CD4-positive, alpha-beta memory T cell (primary cell): Measurements from ENCODE around the gene SPAG9. TPM values are rescaled to one million over a fixed set of nuclear protein-coding genes. Genes with fewer than 3 reads are reported as not detected.

Experiments used
- CTCF ChIA-PET: fragments of 350-600 bp; sonication (Branson Sonifier 250); formaldehyde crosslinking; loops from one replicate; lab custom pipeline; 2021; ENCODE audit warnings: inconsistent platforms; ENCODE audit not compliant: partially characterized antibody; lab: Charles Lee
- POLR2A ChIA-PET: fragments of 350-600 bp; sonication (Branson Sonifier 250); formaldehyde crosslinking; loops from one replicate; lab custom pipeline; 2021; ENCODE audit not compliant: partially characterized antibody; lab: Charles Lee
- DNase-seq, 5 donors: peaks; one replicate each; pipeline versions ENCODE4 v3.0.0 to v3.0.0-alpha.2; 2020 to 2022; ENCODE audit warnings: mixed read lengths in 1 of 5
- H3K27ac ChIP-seq: one replicate; pipeline ENCODE4 v1.7.0; 2013; ENCODE audit warnings: low read depth, low read length
- H3K27me3 ChIP-seq: 2 replicates; pipeline ENCODE4 v1.7.0; 2013; ENCODE audit warnings: mild to moderate bottlenecking, low read length, moderate library complexity; ENCODE audit not compliant: insufficient read depth
- H3K36me3 ChIP-seq: 2 replicates; pipeline ENCODE4 v1.7.0; 2013; ENCODE audit warnings: mild to moderate bottlenecking, low read length, moderate library complexity; ENCODE audit not compliant: insufficient read depth
- H3K4me1 ChIP-seq: 2 replicates; pipeline ENCODE4 v1.7.0; 2013; ENCODE audit warnings: mild to moderate bottlenecking, low read length, moderate library complexity; ENCODE audit not compliant: insufficient read depth
- H3K4me3 ChIP-seq, 2 donors: one replicate each; pipeline ENCODE4 v1.7.0; 2013; ENCODE audit warnings: low read length in 2 of 2, mild to moderate bottlenecking in 1 of 2
- H3K9me3 ChIP-seq, 2 donors: one replicate each; pipeline ENCODE4 v1.7.0; 2013; ENCODE audit warnings: low read length in 2 of 2, control low read depth in 1 of 2; ENCODE audit not compliant: control insufficient read depth in 1 of 2
- H3K27ac Mint-ChIP-seq, 7 donors: one replicate each; pipeline ENCODE4 v1.8.0; 2020 to 2021; ENCODE audit warnings: mixed read lengths in 7 of 7, mild to moderate bottlenecking in 6 of 7, inconsistent platforms in 3 of 7, moderate library complexity in 3 of 7
- H3K27me3 Mint-ChIP-seq, 2 donors: one replicate each; pipeline ENCODE4 v1.8.0; 2020 to 2021; ENCODE audit warnings: mixed read lengths in 2 of 2
- H3K36me3 Mint-ChIP-seq, 2 donors: one replicate each; pipeline ENCODE4 v1.8.0; 2020 to 2021; ENCODE audit warnings: mixed read lengths in 2 of 2, inconsistent platforms in 1 of 2, mild to moderate bottlenecking in 1 of 2
- H3K4me1 Mint-ChIP-seq, 4 donors: one replicate each; pipeline ENCODE4 v1.8.0; 2020 to 2021; ENCODE audit warnings: mixed read lengths in 4 of 4, mild to moderate bottlenecking in 1 of 4
- H3K4me3 Mint-ChIP-seq, 8 donors: one replicate each; pipeline ENCODE4 v1.8.0; 2020 to 2021; ENCODE audit warnings: mixed read lengths in 8 of 8, mild to moderate bottlenecking in 7 of 8, moderate library complexity in 6 of 8, inconsistent platforms in 3 of 8
- H3K9me3 Mint-ChIP-seq, 8 donors: one replicate each; pipeline ENCODE4 v1.8.0; 2020 to 2021; ENCODE audit warnings: mixed read lengths in 8 of 8, mild to moderate bottlenecking in 5 of 8, inconsistent platforms in 3 of 8, moderate library complexity in 1 of 8
- intact Hi-C: fragments of 100-400 bp; cut with micrococcal nuclease; formaldehyde crosslinking; loops from one replicate; pipeline ENCODE4 v1.15.1; 2023
- polyA plus RNA-seq, 2 donors: library from polyadenylated mRNA; unstranded; fragments of 300-500 nt; fragmentation: Illumina TruSeq; gene quantifications; one replicate each; pipeline ENCODE4 v1.2.3, GENCODE V29; 2021
- total RNA-seq, 2 experiments: library from RNA; stranded (reverse); gene quantifications; one replicate each; pipeline ENCODE4 v1.2.3, GENCODE V29; 2021

SPAG9 gene
- total and polyA plus RNA-seq, 4 experiments from 2014 or later, result 3.2 to 62.3 (median 36.0) TPM

DNA sequence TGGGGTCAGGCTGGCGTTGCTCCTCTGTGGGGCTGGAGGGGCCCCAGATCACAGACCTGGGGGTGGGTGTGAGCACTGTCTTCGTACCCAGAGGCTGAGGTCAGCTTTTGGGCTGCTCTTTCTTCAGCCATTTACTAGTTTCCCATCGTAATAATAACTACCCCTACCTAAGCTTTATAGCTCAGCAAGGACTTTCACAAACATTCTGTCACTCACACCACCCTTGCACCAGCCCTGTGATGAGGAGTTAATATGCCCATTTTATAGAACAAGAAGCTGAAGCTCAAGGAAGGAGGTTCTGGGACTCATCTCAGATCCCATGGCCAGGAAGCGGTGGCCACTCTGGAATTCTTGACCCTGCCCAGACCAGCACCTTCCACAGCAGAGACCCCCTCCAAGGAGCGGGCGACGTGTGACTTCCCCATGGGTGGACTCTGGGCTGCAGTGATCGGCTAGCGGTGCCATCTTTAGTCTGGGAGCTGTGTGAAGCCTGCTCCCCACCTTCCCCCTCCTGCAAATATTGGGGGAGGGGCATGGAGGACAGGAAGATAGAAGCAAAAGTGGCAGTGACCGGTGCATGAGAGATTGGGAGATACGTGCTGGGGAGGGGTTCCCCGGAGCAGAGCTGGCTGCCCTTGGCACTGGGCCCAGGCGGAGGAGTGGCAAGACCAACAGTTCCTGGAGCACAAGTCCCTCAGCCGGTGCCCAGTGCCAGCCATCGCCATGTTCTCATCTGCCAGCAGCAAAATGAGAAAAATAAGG lies 172.7 kb downstream of the SPAG9 start:
- no peaks in the 10 kb centered on the region for H3K27me3 Mint-ChIP-seq
- POLR2A ChIA-PET, result interaction anchor here (0.9 to 18.7 kb wide), 8 partner anchors 17 to 95 kb away, joined by 4 to 673 read pairs (median 6); partner anchors contain the start of gene TOB1

DNA sequence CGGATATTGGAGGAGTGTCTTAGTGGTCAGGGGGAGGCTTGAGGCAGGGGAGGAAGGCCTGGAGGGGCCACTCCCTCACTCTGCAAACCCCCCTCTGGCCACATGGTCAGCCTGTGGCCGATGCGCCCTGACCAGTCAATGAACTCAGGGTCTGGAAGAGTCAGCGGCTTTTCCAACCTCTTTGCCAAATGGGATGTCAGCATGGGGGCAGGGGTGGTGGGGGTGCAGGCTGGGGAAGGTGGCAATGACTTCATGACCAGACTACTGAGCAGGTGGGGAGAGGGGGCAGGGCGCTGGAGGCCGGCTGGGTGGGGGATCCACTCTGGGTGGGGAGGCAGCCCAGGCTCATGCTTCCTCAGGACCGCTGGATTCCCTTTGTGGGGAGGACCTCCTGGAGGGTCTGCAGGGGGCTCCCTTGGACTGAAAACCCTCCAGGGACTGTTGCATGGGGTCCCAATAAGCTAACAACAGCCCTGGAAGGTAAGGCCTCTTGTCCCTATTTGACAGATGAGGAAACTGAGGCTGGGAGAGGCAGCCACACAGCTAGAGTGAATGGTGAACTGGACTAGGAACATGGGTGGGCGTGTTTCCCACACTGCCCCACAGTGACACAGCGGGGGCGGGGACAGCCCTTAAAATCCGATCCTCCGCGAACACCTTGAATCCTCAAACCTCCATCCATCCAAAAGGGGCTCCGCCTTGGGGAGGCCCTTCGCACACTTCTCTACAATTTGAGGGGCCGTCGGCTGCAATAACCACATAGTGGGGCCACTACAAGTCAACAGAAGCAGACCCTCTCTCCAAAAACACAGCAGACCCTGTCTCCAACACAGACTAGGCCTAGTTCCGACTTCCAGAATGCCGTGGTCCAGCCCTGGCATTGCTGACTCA lies 173.5 kb downstream of the SPAG9 start:
- ChIA-PET CTCF (interaction anchor here (1.1 to 17.7 kb wide), 9 partner anchors 8 to 95 kb away, joined by 3 to 515 read pairs (median 11); no protein-coding TSS in a partner anchor), POLR2A (interaction anchor here (0.9 to 18.7 kb wide), 4 partner anchors 37 to 94 kb away, joined by 4 to 673 read pairs (median 22); partner anchors contain the start of gene TOB1)
- Histone ChIP-seq H3K4me1 (peaks cover 48% of the 10 kb centered on the region), H3K27me3 (no peaks in the 10 kb centered on the region), H3K9me3 (no peaks in the 10 kb centered on the region), H3K27ac (no peak overlapping the region), H3K36me3 (no peaks in the 10 kb centered on the region), H3K4me3 (no peak overlapping the region)
- peaks cover 0 to 1% (median 0%) of the 10 kb centered on the region in 8 donors for H3K9me3 Mint-ChIP-seq
- peak overlapping the region; percentile 10 to 92 (median 70) for H3K27ac Mint-ChIP-seq
- intact Hi-C loops, result no loop called here
- H3K4me3 Mint-ChIP-seq, result peak overlapping the region in 2 of 8 donors; percentile 21 to 65
- H3K27me3 Mint-ChIP-seq, result no peaks in the 10 kb centered on the region
- H3K36me3 Mint-ChIP-seq, result no peaks in the 10 kb centered on the region
- DNase-seq, result no peak
- peaks cover 27 to 61% (median 41%) of the 10 kb centered on the region in 4 donors for H3K4me1 Mint-ChIP-seq

More for the DNA sequence above, 172.7 kb downstream of the SPAG9 start:
- DNase-seq, result no peak
- no peak overlapping the region for H3K27ac ChIP-seq
- no peak overlapping the region for H3K4me3 ChIP-seq
- H3K4me3 Mint-ChIP-seq, result peak overlapping the region in 1 of 8 donors; percentile 21
- H3K9me3 ChIP-seq, result no peaks in the 10 kb centered on the region
- peaks cover 40% of the 10 kb centered on the region for H3K4me1 ChIP-seq
- peak overlapping the region; percentile 38 to 70 (median 55) for H3K27ac Mint-ChIP-seq
- H3K36me3 Mint-ChIP-seq, result no peaks in the 10 kb centered on the region
- H3K27me3 ChIP-seq, result no peaks in the 10 kb centered on the region
- no peaks in the 10 kb centered on the region for H3K9me3 Mint-ChIP-seq
- CTCF ChIA-PET, result interaction anchor here (0.8 to 17.7 kb wide), 15 partner anchors 9 to 165 kb away, joined by 3 to 515 read pairs (median 6); partner anchors contain the start of gene TOB1
- intact Hi-C loops, result no loop called here
- peaks cover 23 to 53% (median 34%) of the 10 kb centered on the region in 4 donors for H3K4me1 Mint-ChIP-seq
- no peaks in the 10 kb centered on the region for H3K36me3 ChIP-seq

DNA sequence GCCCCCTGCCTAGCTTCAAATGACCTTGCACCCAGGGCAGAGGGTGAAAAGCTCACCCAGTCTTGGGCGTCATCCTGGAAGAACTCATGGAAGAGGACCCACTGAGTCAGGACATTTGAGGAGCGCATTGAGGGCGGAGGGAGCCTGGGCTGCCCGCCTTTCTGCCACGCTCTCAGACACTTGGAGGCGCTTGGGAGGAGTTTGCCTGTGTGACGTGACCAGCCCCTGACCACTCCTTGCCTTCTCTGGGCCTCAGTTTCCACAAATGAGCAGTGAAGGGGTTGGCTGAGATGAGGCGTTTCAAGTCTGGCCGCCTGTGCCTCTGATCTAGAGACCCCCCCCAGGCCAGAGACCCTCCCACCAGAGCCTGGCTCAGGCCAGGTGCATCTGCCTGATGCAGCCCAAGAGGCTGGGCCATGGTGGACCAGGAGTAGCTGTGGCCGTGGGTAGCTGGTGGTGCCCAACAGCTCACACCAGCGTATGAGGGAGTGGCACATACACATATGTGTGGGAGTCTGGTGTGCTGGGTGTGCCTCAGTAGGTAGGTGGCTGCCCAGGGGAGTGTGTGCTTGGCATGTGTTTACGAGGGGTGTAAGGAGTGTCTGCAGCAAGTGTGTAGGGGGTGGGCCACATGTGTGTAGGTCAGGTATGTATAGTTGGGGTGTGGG lies 174.3 kb downstream of the SPAG9 start:
- Mint-ChIP-seq H3K36me3 (no peaks in the 10 kb centered on the region), H3K4me3 (peak overlapping the region in 2 of 8 donors; percentile 2 to 65), H3K9me3 (peaks cover 0 to 1% (median 0%) of the 10 kb centered on the region in 8 donors), H3K27me3 (no peaks in the 10 kb centered on the region), H3K4me1 (peaks cover 30 to 63% (median 43%) of the 10 kb centered on the region in 4 donors), H3K27ac (peak overlapping the region in 6 of 7 donors; percentile 10 to 92 (median 78))
- no peak for DNase-seq
- Histone ChIP-seq H3K9me3 (no peaks in the 10 kb centered on the region), H3K4me1 (peaks cover 50% of the 10 kb centered on the region), H3K27ac (no peak overlapping the region), H3K36me3 (no peaks in the 10 kb centered on the region), H3K4me3 (no peak overlapping the region), H3K27me3 (no peaks in the 10 kb centered on the region)
- ChIA-PET CTCF (interaction anchor here (1.8 to 17.7 kb wide), 4 partner anchors 10 to 94 kb away, joined by 6 to 515 read pairs (median 22); partner anchors contain the start of gene TOB1), POLR2A (interaction anchor here (0.6 to 18.7 kb wide), 6 partner anchors 10 to 206 kb away, joined by 3 to 673 read pairs (median 24); partner anchors contain the start of gene TOB1)
- intact Hi-C loops, result no loop called here

DNA sequence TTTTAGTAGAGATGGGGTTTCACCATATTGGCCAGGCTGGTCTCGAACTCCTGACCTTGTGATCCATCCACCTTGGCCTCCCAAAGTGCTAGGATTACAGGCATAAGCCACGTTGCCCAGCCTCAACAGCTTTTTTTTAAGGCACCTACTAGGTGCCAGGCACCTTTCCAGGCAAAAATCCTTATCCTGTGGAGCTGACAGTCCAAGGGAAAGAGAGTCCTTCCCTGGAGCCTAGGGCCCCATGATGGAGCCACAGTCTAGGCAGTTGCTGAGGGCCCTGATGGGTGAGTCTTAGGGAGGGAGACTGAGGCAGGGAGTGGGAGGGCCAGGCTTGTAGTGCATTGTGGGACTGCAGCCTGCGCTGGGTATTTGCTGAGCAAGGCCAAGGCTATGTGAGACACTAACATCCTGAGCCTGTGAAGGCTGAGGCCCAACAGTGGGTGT lies 174.9 kb downstream of the SPAG9 start:
- H3K27ac Mint-ChIP-seq, result peak overlapping the region in 5 of 7 donors; percentile 4 to 87 (median 61)
- H3K27me3 Mint-ChIP-seq, result no peaks in the 10 kb centered on the region
- ChIA-PET CTCF (interaction anchor here (0.8 to 17.7 kb wide), 6 partner anchors 10 to 94 kb away, joined by 3 to 515 read pairs (median 11); partner anchors contain the start of gene TOB1), POLR2A (interaction anchor here (0.6 to 18.7 kb wide), 8 partner anchors 11 to 207 kb away, joined by 3 to 673 read pairs (median 12); partner anchors contain the start of gene TOB1)
- Histone ChIP-seq H3K9me3 (no peaks in the 10 kb centered on the region), H3K27me3 (no peaks in the 10 kb centered on the region), H3K27ac (no peak overlapping the region), H3K36me3 (no peaks in the 10 kb centered on the region), H3K4me3 (no peak overlapping the region), H3K4me1 (peaks cover 50% of the 10 kb centered on the region)
- DNase-seq, result no peak
- H3K9me3 Mint-ChIP-seq, result peaks cover 0 to 1% (median 0%) of the 10 kb centered on the region in 8 donors
- no peak overlapping the region for H3K4me3 Mint-ChIP-seq
- H3K4me1 Mint-ChIP-seq, result peaks cover 29 to 61% (median 42%) of the 10 kb centered on the region in 4 donors
- intact Hi-C loops, result no loop called here
- no peaks in the 10 kb centered on the region for H3K36me3 Mint-ChIP-seq

DNA sequence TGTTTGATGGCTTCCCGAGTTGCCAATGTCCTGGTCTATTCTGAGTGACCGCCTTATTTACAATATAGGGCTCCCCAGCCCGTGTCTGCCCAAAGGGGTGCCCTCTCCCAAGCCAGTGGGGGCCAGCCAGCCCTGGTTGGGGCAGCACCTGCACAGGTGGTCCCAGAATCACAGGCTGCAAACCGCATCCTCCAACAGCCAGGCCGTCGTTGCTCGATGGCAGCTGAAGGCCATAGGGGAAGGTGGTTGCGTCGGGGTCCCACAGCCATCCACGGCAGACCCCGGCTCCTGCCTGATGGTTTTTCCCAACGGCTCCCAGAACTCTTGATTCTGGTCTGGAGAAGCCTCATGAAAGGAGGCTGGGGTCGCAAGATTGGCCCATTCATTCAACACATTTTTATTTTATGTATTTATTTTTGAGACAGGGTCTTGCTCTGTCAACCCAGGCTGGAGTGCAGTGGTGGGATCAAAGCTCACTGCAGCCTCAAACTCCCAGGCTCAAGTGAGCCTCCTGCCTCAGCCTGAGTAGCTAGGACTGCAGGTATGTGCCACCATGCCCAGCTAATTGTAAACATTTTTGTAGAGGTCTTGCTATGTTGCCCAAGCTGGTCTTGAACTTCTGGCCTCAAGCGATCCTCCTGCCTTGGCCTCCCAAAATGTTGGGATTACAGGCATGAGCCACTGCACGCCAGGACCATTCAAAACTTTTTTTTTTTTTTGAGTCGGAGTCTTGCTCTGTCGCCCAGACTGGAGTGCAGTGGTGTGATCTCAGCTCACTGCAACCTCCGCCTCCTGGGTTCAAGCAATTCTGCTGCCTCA lies 175.6 kb downstream of the SPAG9 start:
- Histone ChIP-seq H3K36me3 (no peaks in the 10 kb centered on the region), H3K27me3 (no peaks in the 10 kb centered on the region), H3K4me1 (peaks cover 44% of the 10 kb centered on the region), H3K9me3 (no peaks in the 10 kb centered on the region), H3K27ac (peak overlapping the region; percentile 73), H3K4me3 (peak overlapping the region in 1 of 2 donors; percentile 32)
- DNase-seq, result no peak
- intact Hi-C loops, result loop anchor here (1.0 to 5.0 kb wide), 3 partner anchors 14 to 78 kb away; no protein-coding TSS in a partner anchor
- Mint-ChIP-seq H3K4me3 (peak overlapping the region; percentile 51 to 88 (median 78)), H3K9me3 (peaks cover 0 to 1% (median 0%) of the 10 kb centered on the region in 8 donors), H3K27me3 (no peaks in the 10 kb centered on the region), H3K27ac (peak overlapping the region in 6 of 7 donors; percentile 47 to 87 (median 58)), H3K36me3 (no peaks in the 10 kb centered on the region), H3K4me1 (peaks cover 24 to 54% (median 36%) of the 10 kb centered on the region in 4 donors)
- ChIA-PET POLR2A (interaction anchor here (0.5 to 18.7 kb wide), 20 partner anchors 8 to 163 kb away, joined by 3 to 673 read pairs (median 7); partner anchors contain the start of gene TOB1), CTCF (interaction anchor here (0.8 to 17.7 kb wide), 9 partner anchors 10 to 128 kb away, joined by 3 to 515 read pairs (median 6); partner anchors contain the start of gene TOB1)
